Suprapubic skin (tissue), 4 donors: ENCODE data around the gene HAL.

Source experiments
- CTCF ChIP-seq, 2 donors: fragments of 200-600 bp in 1 of 2; fragments of 450-650 bp in 1 of 2; sonication (generic) in 1 of 2; IDR thresholded peaks; one replicate each; pipeline ENCODE4 v1.5.1; 2016 to 2019; ENCODE audit warnings: antibody characterized with exemption in 2 of 2, mild to moderate bottlenecking in 1 of 2, moderate library complexity in 1 of 2
- EP300 ChIP-seq: sonication (generic); formaldehyde crosslinking; IDR thresholded peaks from one replicate; pipeline ENCODE4 v1.6.1; 2017; ENCODE audit warnings: antibody characterized with exemption
- POLR2A ChIP-seq, 2 donors: fragments of 450-650 bp; IDR thresholded peaks; one replicate each; pipeline ENCODE4 v1.6.1; 2017; ENCODE audit warnings: antibody characterized with exemption in 2 of 2, mild to moderate bottlenecking in 2 of 2, moderate library complexity in 2 of 2
- POLR2AphosphoS5 ChIP-seq, 3 donors: sonication (generic); formaldehyde crosslinking; IDR thresholded peaks; one replicate each; pipeline ENCODE4 v1.6.1; 2017; ENCODE audit warnings: antibody characterized with exemption in 3 of 3

GRCh38 chr12:95953000-95953399 is 43.1 kb downstream of the HAL start:
- TF ChIP-seq CTCF (IDR thresholded peaks at IDR 0.05), result no peak
- TF ChIP-seq POLR2A (IDR thresholded peaks at IDR 0.05), result no peak
- TF ChIP-seq POLR2AphosphoS5 (IDR thresholded peaks at IDR 0.05), result no peak
- no peak for TF ChIP-seq EP300
